Activated CD8-positive, alpha-beta memory T cell treated with anti-CD3 and anti-CD28 coated beads for 48 hours (primary cell): ENCODE data around the gene CD2.

Experiments used
- DNase-seq, 3 experiments: peaks; one replicate each; pipeline ENCODE4 v3.0.0-alpha.2; 2020; ENCODE audit warnings: low read depth in 2 of 3, low spot score in 2 of 3

CD2 gene, protein sequence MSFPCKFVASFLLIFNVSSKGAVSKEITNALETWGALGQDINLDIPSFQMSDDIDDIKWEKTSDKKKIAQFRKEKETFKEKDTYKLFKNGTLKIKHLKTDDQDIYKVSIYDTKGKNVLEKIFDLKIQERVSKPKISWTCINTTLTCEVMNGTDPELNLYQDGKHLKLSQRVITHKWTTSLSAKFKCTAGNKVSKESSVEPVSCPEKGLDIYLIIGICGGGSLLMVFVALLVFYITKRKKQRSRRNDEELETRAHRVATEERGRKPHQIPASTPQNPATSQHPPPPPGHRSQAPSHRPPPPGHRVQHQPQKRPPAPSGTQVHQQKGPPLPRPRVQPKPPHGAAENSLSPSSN

DNA sequence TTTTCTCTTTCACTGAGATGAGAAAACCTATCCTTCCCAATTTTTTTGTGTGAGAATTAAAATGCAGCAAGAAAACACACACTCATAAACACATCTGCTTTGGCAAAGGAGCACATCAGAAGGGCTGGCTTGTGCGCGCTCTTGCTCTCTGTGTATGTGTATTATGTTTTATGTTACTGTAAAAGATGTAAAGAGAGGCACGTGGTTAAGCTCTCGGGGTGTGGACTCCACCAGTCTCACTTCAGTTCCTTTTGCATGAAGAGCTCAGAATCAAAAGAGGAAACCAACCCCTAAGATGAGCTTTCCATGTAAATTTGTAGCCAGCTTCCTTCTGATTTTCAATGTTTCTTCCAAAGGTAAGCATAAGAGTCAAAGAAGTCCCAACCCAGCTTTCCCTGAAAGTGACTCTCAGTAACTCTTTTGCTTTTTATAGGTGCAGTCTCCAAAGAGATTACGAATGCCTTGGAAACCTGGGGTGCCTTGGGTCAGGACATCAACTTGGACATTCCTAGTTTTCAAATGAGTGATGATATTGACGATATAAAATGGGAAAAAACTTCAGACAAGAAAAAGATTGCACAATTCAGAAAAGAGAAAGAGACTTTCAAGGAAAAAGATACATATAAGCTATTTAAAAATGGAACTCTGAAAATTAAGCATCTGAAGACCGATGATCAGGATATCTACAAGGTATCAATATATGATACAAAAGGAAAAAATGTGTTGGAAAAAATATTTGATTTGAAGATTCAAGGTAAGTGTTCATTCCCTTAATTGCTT lies at the start of gene CD2:
Gene CD2, plus strand, starts transcription at position 233 of the 780 bp plus-strand sequence. Its CDS starts 63 bp downstream, at position 296.
- DNase-seq = no peak

DNA sequence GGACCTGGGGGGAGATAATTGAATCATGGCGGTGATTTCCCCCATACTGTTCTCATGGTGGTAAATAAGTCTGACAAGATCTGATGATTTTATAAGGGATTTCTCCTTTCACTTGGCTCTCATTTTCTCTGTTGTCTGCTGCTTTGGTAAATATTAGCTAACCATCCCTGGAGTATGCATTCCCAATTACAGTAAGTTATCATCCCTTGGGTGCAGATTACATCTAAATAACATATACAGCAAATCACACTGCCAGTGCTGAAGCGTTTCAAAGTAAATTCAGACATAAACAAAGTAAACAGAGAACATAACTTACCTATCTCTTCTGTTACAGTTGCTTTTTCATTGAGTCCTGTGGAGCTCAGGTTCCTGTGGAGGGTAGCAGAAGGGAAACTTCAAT lies 48.1 kb upstream of the CD2 start:
- DNase-seq = no peak

DNA sequence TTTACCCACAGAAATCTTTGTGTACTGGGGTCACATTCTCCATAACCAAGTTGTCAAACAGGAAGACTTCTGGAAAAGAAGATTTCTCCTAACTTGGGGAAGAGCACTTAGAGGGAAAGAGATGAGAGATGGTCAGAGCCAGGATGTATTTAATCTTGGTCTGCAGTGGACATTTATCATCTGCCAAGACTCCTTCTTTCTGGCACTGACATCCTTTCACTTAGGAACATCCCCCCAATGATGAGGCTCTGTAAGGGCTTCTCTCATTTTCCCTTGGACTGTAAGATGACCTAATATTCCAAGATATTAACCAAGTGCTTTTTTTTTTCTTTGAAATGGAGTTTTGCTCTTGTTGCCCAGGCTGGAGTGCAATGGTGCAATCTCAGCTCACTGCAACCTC lies 47.4 kb upstream of the CD2 start:
- DNase-seq = no peak

DNA sequence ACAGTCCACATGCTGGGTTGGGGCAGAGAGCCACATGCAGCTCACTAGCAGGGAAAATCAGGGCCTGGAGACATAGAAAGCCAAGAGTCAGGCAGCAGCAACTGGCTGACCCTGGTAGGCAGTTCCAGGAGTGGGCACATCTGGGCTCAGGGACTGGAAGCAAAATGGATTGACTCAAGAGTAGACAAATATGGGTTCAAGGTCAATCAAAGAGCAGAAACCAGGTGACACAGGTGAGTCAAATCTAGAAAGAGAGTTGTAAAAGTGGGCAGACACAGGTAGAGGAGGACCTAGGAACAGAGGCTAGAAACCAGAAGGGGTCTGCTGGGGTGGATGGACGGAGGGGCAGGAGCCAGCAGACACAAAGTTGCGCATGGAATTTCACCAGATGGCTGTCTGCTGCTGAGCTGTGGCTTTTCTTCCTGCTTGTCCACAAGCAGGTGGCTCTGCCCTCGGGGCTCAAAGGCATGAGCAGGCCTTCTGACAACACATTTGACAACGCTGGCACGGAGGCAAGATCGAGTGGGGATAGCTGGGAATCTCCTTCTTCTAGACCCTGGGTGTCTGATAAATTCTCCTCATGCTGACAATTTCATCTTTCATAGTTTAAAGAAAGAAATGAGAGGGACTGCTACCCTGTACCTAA lies 45.9 kb upstream of the CD2 start:
- DNase-seq = no peak

DNA sequence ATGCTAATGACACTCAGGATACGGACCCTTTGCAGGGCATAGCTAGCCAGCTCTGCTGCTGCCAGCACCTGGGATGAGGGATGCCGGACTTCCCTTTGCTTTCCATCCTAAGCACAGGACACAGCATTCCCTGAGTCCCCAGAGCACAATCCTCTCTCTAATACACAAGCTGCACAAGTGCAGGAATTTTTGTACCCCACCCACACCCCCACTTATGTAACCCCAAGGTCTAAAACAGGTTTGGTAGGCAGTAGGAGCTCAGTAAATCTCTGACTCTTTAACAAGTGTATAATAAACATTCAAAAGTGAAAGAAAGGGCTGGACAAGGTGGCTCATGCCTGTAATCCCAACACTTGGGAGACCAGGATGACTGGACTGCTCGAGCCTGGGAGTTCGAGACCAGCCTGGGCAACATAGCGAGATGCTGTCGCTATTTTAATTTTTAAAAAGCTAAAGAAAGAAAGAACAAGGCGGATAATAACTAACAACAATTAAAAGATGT lies 44.5 kb upstream of the CD2 start:
- DNase-seq = no peak

DNA sequence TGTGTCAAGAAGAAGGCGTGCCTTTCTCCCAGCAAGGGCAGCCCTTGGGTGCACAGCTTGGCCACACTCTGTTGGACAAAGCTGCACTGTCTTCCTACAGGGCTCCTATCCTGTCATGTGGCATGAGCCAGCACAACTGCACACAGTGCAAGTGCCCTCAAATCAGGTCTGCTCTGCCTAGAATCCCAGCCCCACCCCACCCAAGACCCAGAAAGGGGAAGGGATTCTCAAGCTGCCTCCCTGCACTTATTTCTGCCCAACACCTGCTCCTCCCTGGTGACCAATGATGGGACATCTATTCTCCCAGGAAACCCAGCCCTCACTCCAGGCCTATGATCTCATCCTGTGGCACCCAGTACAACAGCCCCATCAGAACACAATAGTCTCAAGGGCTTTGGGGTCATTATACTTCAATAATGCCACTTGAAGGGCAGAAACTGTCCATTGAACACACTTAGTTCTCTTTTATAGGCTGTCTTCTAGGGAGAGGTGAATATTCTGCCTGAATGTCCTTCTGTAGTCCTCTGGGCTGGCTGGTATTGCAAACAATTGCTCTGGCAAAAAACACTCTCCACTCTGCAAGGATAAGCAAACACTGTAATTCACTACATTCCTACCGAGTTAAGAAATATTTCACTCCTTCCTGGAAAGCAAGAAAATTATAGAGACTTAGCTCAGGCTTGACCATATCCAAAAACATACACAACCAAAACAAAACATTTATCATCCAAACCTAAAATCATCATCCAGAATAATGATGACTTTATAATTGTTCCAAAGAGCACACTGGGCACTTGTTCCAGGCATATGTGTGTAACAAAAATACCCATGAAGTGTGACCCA lies 43.6 kb upstream of the CD2 start:
- no peak for DNase-seq

DNA sequence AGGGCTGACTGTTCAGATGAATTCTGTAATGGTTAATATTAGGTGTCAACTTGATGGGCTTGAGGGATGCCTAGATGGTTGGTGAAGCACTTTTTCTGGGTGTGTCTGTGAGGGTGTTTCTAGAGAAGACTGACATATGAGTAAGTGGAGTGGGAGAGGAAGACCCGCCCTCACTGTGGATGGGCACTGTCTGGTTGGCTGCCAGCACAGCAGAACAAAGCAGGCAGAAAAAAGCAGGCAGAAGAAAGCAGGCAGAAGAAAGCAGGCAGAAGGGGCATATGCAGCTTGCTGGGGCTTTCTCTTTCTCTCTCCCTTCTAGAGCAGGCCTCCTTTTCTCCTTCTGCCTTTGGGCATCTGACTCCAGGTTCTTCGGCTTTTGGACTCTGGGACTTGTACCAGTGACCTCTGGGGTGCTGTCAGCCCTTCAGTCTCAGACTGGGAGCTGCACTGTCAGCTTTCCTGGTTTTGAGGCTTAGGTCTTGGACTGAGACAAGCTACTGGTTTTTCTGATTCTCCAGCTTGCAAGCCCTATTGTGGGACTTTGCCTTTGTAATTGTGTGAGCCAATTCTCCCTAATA lies 42.9 kb upstream of the CD2 start:
- no peak for DNase-seq

DNA sequence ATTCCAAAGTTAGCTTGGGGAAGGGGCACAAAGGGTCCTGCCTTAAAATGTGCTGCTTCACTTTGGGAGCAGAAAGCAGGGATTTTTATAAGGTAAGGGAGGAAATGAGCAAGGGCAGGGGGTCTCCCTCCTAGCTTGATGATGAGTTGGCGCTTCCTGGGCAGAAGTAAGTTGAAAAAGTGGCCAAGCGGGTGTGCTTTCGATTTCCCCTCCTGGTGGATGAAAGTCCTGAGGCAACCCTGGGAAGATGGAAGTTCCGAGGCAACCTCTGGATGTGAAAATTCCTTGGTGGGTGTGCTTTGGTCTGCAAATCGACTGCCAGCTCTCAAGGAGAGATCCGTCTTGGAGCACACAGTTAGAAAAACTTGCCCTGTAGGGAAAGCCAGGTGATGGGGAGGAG lies 41.7 kb upstream of the CD2 start:
- no peak for DNase-seq

DNA sequence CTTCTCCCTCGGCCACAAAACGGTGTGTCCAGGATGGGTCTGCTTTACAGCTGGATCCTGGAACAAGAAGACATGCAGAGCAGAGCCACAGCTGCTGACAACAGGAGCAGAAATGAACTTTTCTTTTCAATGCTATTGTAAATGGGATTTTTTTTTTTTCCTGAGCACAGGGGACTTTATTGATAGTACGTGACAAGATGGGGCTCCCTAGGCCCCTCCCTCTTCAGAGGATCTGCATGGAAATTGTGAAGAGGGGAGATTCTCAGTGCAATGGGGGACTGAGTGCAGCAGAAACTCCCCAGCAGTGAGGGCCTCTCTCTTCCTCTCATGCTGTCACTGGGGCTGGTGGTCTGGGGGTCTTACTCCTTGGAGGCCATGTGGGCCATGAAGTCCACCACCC lies 40.8 kb upstream of the CD2 start:
- DNase-seq = no peak

DNA sequence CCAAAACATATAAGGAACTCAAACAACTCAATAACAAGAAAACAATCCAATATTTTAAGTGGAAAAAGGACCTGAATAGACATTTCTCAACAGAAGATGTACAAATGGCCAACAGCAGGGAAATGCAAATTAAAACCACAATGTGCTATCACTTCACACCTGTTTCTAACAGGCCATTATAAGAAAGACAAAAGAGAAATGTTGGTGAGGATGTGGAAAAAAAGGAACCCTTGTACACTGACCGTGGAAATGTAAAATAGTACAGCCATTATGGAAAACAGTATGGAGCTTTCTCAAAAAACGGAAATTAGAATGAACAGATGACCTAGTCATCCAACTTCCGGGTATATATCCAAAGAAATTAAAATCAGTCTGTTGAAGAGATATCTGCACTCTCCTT lies 37.8 kb upstream of the CD2 start:
- DNase-seq = no peak

DNA sequence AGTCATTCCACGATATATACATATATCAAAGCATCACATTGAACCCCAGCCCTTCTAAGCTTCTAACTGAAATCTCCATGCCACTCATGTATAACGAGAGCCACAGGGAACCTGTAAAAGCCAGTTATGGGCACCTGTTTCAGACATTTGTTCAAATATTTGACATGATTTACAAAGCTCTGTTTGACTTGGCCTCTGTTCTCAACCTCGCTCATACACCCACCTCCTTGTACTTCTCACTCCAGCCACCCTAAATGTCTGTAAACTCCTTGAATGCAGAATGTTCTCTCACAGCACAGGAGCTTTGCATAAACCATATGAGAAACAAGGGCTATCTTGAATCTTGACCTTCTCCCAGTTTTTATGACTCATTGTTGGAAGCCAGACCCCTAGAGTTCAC lies 36.9 kb upstream of the CD2 start:
- no peak for DNase-seq

DNA sequence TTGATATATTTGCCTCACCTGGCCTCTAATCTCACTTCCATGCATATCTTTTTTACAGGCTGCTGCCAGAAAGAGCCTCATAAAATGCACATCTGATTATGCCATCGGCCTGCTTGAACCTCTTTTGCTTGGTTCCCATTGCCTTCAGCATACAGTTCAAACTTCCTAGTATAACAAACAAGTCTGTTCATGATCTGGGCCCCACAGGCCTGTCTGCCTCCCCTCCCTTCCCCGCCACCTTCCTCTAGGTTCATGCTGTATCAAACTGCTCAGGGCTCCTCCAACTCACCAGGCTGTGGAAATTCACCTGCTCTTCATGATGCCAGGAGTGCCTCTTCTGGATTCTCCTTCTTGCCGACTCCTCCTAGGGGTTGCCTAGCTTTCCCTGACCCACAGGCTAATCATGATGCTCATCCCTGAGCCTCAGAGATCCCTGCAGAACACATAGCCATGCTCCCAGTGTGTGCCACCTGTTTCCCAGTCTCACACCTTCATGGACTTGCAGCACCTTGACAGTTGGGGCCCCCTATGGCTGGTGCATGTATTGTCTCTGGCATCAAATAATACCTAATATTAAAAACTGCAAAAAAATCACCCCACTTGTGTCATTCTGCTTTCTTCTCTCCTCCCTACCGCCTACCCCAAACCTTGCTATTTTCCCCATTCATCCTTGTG lies 33.7 kb upstream of the CD2 start:
- no peak for DNase-seq

DNA sequence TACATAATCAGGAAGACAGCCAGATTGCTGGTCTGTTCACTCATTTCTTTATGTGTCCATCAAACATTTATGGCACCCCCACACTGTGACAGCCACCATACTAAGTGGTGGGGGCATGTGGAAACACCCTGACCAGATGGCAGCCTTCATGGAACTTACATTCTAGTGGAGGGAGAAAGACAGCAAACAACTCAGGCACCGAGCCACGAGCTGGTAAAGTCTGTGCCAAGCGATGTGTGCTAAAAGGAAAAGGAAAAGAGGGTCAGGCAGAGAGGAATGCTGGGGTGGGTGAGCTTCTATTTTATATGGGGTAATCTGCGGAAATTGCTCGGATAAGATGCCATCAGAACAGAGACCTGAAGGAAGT lies 33.2 kb upstream of the CD2 start:
- no peak for DNase-seq

DNA sequence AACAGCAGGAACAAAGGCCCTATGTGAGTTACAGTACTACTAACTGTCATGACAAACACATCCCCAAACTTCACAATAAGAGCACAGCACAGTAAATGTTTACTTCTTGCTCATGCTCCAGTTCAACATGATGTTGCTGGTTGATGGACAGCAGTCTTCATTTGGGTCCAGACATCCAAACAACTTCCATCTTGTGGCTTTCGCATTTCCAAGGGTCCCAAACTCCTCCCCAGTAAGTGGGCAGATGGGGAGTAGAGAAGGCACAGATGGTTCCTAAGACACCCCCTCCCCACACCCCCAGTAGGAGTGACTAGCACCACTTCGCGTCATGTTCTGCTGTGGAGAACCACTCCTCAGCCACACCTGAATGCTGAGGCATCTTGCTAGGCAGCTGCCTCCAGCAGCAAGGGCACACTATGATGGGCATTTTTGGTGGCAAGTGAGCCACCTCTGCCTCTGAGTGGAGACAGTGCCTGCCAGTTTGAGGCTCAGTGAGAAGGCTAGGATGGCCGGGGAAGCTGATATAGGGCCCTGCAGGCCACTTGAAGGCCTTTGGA lies 32.7 kb upstream of the CD2 start:
- no peak for DNase-seq

DNA sequence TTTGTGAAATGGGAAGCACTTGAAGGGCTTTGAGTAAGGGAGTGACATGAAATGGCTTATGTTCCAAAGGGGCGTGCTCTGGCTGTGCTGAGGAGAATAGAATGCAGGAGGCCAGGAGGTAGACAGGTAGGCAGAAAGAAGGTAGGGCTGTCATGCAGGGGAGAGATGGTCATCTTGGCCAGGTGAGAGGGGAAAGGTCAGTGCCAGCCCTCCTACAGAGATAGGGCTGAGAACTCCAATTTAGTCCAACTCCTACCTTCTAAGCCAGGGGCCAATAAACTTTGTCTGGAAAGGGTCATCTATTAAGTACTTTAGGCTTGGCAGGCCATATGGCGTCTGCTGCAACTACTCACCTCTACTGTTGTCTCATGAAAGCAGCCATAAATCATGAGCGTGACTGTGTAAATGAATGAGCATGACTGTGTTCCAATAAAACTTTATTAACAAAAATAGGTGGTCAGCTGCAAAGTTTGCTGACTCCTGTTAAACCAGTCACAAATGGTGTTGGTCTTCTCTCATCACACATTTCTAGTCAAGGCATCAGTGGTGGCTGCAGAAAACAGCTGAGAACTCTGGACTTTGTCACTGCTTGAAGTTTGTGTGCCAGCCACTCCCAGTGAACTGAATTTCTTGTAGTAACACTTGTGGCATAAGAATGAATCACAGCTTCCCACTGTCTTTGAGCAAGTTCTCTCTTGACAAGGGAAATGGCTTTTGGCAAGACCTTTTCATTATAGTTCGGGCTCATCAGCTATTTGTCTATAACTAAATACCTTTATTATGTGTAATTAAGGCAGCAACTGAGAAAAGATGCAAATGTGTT lies 32.0 kb upstream of the CD2 start:
- DNase-seq = no peak

DNA sequence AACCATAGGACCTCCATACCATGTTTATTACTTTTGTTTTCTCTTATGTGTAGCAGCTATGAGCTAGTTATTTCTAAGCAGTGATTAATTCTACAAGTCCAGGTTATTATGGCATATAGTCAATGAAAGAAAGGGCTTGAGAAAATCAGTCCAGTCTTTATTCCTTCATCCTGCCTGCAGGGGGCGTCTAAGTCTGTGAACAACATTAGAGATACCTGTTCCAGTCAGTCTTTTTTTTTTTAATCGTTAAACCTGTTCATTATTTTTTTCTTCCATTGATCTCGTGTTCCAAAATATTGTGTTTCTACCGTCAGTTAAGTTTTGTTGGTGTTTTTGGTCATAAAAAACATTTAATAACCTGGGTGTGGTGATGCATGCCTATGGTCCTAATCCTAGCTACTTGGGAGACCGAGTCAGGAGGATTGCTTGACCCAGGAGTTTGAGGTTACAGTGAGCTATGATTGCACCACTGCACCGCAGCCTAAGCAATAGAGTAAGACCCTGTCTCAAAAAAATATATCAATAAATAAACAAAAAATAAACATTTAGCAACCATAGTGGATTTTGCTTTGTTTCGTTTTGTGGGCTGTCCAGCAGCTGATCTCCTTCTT lies 29.4 kb upstream of the CD2 start:
- DNase-seq = peak; percentile 44 to 50 (median 47)

DNA sequence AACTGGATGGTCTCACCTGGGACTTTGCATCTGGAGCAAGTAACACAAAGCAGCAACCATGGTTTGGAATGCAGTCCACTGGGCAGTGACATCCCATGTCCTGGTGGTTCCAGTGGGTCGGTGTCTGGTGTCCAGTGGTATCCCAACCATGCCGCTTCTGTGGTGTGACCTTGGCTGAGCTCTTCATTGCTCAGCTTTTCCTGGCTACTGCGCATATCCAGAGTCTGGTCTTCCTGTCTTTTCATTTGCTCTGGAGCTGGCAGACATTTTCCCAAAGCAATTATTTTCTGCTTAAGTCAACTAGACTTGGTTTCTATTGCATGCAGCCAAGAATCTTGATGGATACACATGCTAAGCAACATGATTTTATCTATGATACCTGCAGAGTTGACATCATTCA lies 28.4 kb upstream of the CD2 start:
- DNase-seq = no peak
